ENCODE results near the gene SDCCAG8.

Gene SDCCAG8

DNA sequence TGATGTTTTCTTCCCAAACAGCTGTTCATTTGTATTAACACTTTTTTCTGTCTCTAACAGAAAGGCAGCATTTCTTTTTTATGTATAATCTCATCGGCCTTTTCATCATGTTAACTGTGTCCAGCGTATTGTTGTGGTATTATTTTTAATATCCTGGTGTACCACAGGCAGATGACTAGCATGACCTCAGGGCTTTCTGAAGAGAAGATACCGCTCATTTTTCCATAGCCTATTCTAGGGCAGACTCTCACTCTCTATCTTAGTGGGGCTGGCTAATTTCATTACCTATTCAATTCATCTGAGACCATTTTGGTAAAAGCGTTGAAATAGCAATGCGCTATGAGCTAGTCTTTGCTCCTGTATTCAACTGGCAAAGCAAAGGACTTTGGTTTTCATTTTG, 209.9 kb downstream of the SDCCAG8 start:
- no peak for DNase-seq

DNA sequence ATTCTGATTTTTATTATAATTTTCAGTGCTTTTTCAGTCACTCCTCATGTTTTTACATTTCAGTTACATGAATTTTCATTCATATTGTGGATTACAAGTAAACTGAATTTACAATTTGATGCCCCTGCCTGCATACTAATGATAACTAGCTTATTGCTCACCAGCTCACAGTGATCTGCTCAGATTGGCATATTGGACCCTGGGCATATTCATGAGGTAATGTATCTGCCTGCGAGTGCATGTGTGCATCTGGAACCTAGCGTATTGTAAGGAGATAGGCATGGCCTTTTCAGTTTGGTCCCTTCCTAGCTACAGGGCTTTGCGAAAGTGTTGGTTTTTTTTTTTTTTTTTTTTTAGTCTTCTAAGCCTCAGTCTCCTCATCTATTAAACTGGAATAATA, 213.7 kb downstream of the SDCCAG8 start:
- no peak for DNase-seq

DNA sequence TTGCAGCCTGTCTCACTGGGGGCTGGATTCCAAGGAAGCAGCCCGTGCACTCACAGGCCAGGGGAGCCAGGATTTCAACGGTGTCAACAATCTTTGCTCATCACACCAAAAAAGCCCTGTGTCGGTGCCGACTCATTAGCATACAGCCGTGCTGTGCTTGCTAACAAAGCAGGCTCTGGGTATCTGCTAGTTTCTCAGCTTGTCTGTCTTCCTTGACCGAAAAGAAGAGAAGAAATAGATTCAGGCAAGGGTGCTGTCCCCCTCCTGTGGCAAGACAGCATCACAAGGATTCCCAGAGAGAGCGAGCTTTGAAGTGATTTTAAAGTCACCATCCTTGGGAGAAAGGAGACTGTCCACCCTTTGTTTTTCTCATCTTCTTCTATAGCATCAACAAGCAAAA, 214.7 kb downstream of the SDCCAG8 start:
- DNase-seq = no peak

DNA sequence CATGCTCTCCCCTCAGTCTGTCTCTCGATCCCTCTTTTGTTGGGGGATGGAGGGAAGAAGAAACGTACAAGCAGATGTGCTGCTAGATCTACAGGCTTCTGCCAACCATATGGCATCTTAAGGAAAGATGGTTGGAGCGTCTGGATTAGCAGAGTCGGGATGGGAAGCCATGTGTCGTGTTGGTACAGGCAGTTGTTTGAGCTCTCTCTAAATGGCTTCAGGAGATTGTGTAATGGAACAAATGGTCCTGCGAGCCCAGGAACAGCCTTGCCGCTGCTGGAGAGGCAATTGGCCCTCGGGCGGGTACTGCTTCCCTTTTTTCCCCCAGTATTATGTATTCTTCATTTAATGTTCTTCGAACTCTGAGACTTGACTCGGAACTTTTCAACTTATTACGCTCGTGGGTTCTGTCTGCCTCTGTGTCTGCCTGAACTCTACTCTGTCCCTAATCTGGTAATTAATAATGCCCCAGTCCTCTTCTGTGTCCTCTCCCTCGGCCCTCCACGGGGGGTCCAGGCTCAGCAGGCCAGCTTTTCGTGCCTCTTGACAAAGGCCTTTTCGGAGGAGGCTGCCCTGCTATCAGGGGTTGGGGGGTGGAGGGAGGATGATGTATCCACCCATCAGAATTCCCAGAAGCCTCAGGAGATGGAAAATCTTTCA, 215.3 kb downstream of the SDCCAG8 start:
- DNase-seq = no peak

DNA sequence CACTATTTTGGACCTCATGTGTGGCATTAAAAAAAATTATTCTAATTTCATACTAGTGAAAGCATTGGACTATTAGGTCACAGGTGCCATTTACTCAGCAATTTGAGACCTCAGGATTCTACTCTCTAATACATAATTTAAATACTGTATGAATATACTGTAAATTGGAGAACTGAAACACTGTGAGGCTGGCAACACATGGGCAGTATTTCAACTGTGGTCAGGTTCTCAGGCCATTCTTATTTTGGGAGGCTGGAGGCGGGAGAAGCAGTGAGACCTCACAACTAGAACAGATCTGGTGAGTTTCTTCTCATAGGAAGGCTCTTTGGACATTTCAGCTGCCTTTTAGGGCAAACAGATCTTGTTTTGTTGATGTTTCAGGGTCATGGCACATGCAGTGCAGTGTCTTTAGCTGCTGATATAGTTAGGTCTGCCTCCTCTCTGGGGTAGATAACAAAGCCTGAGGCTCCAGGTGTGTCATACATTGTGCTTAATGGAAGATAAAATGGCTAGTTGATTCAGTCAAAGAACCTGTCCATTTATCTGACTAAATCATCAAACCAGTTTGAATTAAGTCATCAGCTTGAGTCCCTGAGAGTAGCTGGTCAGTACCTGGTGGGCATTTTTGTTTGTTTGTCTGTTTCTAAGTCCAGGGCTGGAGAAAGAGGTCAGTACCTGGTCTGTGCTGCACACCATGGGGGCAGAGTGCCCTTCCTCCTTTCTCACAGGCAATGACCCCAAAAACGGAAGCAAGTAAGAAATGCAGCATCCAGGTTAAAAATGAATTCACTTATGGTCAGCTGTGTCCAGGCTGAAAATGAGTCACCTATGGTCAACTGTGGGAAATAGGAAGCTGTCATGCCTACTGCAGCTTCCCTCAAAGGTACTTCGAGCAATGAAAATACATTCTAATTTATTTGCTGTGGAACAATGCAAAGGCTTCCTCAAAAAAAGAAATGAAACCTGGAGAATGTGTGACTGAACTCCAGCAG, 216.2 kb downstream of the SDCCAG8 start:
- no peak for DNase-seq

DNA sequence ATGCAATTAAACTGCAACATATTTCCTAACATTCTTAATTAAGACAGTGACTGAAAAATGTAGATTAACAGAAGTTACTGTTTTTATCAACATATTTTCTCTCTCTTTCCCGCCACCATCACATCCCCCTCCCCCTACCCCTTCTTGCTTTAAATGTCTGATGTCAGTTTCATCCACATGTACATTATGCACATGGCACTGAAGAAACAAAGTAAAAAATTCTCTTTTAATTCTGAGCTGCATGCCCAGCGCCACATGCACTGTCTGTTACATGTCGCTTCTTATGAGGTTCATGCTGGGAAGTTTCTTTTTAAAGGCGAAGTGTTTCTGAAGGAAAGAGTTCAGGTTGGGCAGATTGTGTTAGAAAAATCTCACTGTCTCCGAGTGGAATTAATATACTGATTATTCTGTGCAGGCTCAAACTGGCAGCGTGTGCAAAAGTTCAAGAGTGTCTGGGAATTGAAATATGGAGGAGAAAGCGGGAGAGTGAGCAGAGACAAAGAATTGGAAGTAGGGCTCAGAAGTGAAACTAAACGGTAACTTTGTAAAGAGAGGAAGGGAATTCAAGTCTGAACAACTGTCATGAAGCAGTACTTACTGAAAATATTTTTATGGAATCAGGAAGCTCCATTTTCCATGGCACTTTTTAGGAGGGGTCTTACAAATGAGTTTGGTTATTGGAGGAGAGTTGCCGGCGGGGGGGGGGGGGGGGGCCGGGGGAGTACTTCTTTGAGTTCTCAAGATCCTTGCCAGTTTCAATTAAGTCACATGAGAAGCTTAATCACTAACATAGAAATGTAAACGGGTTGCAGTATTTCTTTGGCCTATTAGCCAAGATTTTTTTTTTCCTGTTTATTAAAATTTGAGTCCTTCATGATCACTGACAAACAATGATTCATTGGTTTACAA, 217.6 kb downstream of the SDCCAG8 start:
- no peak for DNase-seq

DNA sequence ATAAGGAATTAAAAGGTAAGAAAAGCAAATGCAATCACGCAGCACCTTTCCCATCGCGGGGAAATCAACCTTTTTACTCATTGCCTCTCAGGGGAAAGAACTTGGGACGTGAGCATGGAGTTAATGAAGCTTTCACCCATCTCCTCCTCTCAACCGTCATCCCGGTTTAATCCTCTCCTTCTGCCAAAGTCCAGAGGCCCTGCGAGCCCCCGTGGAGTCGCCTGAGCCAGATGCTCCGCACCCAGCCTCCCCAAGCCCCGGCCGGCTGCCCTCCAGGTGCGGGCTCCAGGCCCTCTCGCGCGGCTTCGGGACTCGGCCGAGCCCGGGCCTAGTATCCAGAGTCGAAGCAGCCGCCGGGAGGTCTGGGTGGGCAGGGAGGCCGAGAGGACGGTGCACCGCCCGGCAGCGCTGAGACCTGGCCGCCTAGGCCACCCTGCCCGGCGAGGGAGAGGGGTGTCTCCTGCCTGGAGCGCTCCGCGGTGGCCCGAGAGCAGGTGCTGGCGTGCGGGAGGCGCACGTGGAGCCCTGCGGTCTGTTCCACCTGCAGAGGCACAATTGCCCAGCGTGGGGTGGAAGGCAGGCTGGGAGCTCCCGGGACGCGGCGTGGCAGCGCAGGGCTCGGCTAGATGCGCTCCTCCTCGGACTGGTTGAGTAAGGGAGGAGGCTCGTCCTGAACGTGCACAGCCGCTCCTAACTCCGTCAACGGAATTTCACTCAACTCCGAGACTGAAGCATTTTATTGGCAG, 218.5 kb downstream of the SDCCAG8 start:
- no peak for DNase-seq

DNA sequence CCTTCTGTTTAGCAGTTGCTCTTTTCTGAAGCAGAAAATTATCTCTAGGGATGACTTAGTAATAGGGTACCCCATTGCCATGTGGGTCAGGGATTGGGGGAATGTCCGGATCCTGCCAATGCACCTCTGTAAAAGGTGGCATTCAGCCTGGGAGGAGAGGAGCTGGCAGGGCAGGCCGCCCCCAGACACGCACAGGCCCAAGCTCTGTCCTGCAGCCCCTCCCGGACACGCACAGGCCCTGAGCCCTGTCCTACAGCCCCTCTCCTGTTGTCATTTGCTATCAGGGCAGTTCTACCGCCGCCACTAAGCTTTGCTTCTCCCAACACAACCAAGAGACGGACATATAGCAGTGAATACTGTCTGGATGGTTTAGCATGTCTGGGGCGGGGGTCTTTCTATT, 219.1 kb downstream of the SDCCAG8 start:
- no peak for DNase-seq

DNA sequence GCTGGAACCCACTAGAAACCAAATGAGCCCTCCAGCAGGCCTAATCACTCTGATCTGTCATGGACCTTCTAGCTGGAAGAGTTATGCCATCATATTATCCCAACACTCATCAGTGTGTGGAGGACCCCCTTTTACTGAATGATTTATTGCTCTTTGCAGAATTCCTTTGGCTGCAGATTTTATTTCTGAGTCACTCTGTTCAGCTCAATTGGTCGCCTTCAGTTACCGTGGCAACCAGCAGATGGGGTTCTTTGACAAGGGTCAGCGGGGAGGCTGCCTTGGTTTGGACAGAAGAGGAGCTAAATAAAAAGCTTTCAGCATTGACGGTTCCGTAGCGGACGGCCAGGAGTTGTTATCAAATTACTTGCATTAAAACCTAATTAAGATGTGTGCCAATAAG, 220.1 kb downstream of the SDCCAG8 start:
- DNase-seq = no peak

DNA sequence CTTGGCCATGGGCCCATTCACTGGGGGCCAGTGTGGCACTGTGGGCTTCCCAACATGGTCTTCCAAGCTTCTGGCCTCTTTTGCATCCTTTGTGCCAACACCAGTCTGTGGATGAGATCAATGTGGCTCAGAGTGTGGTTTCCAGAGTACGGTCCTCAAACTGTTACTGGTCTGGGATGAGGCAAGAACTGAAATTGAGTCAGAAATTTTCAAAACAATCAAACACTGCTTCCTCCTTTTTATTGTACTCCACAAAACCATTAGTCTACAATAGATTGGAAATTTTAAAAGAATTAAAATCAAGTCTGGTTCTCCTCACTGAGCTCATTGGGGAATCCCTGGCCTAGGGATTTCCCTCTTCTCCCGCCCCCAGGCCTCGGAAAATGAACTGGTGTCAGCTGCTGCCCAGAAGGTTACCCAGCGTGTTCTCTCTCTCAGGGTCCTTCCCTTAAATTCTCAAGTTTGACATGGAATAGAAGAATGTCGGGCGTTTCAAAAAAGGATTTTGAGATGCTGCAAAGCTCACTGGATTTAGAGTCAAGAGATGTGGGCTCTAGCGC, 222.0 kb downstream of the SDCCAG8 start:
- DNase-seq = no peak

DNA sequence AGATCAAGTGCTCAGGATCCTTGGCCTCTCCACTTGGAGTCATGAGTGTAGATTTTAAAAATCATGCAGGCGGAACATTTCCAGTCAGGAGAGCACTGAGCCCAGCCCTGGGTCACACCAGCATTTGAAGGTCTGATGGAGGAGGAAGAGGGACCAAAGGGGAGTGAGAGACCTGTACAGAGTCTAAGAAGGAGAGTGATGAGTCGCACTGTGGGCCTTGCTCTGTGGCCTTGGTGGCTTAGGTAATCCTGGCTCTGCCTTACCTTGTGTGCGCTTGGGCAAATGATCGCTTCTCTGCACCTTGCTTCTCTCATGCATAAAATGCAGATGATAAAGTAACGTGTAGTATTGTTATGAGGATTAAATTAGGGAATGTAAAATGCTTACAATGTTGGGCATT, 225.3 kb downstream of the SDCCAG8 start:
- DNase-seq = no peak

DNA sequence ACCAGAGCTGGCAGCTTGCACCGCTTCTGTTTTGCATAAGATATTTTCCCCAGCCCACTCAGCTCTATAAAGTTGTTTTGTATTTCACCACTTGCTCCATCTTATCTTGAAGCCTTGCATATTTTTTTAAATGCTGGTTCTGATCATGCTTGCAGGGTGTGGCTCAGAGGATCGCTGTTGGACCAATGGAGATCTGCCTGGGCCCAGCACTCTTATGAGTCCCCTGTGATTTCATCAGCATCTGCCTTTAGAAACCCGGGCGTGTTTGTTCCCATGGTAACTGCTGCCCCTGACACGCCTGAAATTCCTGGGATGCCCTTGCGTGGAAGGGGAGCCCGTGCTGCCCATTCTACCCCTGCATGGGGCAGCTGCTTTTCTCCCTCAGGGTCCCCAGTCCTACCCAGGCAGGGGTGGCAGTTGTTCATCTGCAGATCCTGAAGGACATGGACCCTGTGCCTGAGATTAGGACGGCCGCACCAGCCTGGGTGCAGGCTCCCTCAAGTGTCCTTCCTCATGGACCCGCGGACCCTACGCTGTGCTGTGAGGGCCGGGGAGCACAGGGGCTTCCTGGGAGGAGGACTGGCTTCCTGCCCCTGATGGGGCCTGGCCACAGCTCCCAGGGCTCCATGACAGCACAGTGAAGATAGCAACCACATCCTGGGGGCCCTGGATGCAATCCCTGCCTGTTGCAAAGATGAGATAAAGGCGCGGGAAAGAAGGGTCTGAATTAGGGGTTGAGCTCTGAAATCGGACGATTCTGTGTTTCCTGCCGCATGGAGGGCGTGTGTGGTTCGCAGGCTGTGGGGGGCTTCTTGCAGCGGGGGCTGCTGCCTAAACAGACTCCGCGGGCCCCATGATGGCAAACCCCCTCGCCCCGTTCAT, 226.5 kb downstream of the SDCCAG8 start:
- no peak for DNase-seq

DNA sequence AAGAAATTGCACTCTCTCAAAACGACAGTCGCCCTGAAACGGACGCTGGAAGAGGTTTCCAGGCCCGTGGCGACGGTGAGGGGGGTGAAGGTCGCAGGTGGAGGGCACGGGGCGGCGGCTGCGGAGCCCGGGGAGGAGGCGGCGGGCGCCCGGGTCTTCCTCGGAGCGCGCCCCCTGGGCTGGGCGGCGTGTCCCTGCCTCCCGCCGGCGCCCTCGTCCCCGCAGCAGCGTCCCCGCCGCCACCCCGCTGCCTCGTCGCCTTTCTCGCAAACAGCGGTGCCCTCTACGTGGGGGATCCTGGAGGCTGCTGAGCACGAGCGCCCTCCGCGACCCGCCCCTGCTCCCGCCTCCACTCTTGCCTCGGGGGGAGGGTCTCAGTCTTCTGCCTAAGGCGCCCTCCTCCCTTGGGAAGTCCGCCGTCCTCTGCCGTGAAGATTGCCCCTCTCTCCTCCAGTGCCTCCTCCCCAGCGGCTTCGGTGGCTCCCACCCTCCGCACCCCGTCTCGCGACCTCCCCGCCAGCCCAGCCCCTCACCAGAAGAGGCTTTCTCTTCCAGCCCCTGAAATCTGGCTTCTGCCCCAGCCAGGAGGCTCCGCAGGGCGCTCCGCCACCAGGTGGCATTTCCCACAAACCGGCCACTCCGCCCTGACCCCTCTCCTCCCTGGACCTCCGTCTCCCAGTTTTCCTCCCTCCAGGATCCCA, 227.4 kb downstream of the SDCCAG8 start:
- DNase-seq = no peak

DNA sequence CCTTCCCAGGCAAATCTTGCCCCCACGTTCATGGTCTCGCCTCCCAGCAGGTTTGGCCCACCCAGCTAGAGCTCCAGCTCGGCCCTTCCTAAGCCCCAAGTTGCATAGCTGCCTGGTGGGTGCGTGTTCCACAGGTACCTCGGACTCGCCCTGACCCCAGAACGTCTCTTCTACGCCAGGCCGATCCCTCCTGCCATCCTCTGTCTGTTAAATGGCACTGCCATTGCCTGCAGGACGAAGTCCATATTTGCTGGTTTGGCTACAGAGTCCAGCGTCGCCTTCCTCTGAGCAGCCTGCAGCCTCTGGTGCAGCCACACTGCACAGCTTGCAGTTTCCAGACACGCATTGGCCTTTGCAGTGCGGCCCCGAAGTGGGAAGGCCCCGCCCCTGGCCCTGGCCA, 228.1 kb downstream of the SDCCAG8 start:
- no peak for DNase-seq

DNA sequence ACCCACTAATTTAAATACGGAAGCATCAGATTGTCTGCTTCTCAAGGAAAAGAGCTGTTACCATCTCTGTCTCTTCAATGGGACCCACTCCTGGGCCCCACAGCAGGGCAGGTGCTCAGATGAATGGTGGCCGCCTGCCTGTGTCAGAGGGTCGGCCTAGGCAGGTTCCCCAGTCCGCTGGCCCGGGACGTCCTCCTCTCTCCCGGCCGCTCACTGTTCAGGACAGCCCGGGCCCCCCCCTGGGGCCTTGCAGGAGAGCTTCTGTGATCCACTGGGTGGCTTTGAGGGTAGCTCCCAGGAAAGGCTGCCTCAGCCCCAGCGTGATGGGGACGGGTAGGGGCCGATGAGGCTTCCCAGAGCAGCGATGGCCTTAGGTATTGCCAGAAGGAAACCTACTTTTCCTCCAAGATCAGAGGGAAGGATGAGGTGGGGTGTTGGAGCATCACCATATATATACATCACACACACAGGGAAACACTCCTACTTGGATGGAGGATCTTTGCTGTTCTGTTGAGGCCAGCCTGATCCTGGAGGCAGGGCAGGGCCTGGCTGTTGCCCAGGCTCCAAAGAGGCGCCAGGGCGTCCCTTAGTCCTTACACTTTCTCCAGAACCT, 231.3 kb downstream of the SDCCAG8 start:
- DNase-seq = no peak

DNA sequence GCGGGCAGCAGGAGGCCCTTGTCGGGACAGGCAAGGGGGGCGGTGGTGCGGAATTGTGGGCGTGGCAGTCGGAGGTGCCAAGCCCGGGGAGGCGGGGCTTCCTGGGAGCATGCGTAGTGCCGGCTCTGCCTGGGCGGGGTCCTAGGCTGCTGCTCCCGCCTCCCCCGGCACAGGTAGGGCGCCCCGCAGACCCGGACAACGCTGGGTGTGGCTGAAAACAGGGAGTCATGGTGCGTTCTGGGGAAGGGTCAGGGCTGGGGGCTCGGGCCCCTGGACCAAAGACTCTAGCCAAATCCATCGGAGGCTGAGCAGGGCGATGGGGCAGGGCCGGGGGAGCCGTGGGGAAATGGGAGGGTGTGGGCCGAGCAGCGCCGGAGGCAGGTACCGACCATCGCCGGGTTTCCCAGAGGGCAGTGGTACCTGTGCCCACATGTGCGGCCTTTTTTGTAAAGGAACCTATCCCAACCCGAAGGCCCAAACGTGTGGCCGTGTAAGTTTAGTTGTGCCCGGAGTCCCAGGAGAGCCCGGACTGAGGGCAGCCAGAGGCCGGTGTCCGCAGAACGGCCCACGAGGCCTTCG, 231.9 kb downstream of the SDCCAG8 start:
- no peak for DNase-seq

DNA sequence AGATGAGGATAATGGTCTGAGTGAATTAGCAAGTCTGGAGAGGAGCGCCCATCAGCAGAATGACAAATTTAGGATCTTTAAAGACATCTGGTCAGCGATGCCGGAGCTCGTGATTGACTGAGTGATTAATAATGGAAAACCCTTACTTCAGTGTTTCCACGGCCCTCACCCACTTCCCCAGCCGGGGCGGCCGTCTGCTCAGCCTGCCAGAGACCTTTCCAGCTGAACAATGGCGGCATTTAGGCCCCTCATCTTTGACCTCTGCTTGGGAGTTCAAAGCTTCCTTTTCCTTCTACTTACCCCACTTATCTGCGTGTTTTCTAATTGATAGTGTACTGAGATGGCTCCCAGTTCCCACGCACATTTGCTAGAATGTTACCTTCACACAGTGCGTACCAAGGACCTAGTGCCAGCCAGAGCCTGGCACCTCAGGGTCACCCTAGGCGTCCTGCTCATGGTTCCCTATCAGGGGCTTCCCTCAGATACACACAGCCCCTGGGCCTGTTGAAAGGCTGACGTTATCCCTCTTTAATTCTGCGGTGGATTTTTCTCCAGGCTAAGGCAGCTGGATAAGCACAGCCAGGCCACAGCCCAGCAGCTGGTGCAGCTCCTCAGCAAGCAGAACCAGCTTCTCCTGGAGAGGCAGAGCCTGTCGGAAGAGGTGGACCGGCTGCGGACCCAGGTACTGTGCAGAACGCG, 232.8 kb downstream of the SDCCAG8 start:
- DNase-seq = no peak

DNA sequence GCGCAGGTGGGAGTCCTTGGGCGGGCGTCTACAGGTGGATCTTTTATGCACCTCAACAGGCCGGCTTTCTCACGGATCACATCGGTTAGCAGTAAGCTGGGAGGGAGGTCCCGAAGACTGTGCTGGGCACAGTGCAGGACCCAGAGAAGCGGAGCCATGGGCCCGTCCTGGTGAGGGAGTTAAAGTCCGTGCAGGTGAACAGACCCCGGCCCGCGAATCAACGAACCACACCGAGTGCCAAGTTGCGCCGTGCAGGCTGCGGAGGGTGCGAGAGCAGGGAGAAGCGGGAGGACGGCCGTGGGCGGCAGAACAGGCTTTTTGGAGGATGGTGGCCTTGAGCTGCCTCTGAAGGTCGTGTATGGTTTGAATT, 233.3 kb downstream of the SDCCAG8 start:
- no peak for DNase-seq

Data from NK-92 treated with Interleukin-12 subunit alpha and Interleukin-12 subunit beta, amount 100 ng/mL, for 24 hours (cell line).